ENCODE results near the gene USP21. TPM values are rescaled to one million over a fixed set of nuclear protein-coding genes. Genes with fewer than 3 reads are reported as not detected.

USP21 gene, protein sequence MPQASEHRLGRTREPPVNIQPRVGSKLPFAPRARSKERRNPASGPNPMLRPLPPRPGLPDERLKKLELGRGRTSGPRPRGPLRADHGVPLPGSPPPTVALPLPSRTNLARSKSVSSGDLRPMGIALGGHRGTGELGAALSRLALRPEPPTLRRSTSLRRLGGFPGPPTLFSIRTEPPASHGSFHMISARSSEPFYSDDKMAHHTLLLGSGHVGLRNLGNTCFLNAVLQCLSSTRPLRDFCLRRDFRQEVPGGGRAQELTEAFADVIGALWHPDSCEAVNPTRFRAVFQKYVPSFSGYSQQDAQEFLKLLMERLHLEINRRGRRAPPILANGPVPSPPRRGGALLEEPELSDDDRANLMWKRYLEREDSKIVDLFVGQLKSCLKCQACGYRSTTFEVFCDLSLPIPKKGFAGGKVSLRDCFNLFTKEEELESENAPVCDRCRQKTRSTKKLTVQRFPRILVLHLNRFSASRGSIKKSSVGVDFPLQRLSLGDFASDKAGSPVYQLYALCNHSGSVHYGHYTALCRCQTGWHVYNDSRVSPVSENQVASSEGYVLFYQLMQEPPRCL
- 10 to 100 TPM; 20.1 to 35.4 (median 29.5) TPM for total RNA-seq
- long read RNA-seq, donor 1, transcript USP21-201 (13 exons, 2,195 nt) = major isoform, 21 of 55 reads
- long read RNA-seq, donor 1, transcript USP21-203 (14 exons, 2,342 nt) = minor isoform, 8 of 55 reads
- long read RNA-seq, donor 1, partial matches to known transcripts = 14 of 55 reads
- long read RNA-seq, donor 1, other reads (novel, unspliced or antisense) = 11 of 55 reads
- long read RNA-seq, donor 2, partial matches to known transcripts = 2 of 10 reads
- long read RNA-seq, donor 2, other reads (novel, unspliced or antisense) = 2 of 10 reads

DNA sequence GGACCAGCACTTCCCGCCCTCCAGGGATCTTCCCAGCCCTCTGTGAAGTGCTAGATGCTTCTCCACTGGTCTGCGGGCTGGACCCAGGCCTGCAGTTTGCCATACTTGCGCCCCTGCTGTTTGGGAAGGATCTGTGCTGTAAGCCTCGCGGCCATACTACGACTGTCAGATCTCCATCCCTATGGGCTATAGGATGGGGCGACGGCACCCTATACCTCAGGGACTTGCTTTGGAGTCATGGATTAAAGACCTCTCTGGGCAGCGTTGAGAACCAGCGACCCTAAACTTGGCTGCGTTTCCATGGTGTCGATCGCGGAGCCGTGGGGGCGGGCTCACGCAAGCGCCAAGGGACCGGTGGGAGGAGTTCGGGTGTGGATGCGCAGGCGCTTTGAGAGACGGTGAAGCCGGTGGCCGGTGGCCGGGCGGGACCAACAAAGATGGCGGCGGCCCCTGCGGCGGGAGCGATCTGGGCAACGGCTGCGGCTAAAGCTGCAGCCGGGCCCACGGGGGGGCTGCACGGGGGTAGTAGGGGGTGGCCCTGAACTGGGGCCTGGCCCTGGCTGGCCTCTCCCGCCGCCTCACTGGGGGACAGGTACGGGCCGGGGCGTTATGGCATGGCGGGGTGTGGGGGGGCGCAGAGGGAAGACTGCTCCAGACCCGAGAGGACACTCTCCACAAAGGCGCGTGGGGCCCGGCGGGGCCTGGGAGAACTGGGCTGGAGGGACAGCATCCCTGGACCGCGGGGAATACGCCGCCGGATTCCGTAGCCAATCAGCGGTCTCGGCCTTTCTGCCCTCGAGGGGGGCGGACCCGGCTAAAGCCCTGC is at the start of gene USP21:
USP21 (plus strand) TSS at position 414 of the 826 bp plus-strand sequence. CDS start 1,141 bp downstream, outside the sequence.
- TF ChIP-seq, protein P1, sequence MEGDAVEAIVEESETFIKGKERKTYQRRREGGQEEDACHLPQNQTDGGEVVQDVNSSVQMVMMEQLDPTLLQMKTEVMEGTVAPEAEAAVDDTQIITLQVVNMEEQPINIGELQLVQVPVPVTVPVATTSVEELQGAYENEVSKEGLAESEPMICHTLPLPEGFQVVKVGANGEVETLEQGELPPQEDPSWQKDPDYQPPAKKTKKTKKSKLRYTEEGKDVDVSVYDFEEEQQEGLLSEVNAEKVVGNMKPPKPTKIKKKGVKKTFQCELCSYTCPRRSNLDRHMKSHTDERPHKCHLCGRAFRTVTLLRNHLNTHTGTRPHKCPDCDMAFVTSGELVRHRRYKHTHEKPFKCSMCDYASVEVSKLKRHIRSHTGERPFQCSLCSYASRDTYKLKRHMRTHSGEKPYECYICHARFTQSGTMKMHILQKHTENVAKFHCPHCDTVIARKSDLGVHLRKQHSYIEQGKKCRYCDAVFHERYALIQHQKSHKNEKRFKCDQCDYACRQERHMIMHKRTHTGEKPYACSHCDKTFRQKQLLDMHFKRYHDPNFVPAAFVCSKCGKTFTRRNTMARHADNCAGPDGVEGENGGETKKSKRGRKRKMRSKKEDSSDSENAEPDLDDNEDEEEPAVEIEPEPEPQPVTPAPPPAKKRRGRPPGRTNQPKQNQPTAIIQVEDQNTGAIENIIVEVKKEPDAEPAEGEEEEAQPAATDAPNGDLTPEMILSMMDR (IDR thresholded peaks at IDR 0.05) = no peak
- ATAC-seq (peak; percentile 98), DNase-seq (peak; percentile 95 to 96 (median 95))
- Histone ChIP-seq H3K36me3 (ENCODE audit: low read depth) (no peaks in the 10 kb centered on the region), H3K9me3 (no peaks in the 10 kb centered on the region), H3K4me3 (peak within 1 kb of the TSS; percentile 79), H3K4me1 (ENCODE audit: low read depth) (peaks cover 25% of the 10 kb centered on the region)
- intact Hi-C loops (cut with DNase I, micrococcal nuclease) = no loop called here

DNA sequence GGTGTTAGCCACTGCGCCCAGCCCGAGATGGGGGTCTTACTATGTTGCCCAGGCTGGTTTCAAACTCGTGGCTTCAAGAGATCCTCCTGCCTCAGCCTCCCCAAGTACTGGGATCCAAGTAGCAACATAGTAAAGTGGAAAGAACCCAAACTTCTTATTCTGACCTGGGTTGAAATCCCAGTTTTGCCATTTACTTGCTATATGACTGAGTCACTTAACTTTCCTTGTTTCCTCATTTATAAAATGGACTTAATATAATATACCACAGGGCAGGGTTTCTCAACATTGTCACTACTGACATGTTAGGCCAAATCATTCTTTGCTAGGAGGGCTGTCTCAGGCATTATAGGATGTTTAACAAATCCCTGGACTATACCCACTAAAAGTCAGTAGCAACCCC is 48.2 kb upstream of the USP21 start:
- ATAC-seq = no peak
- TF ChIP-seq, protein P1 (IDR thresholded peaks at IDR 0.05) = no peak
- no peak overlapping the region for H3K4me3 ChIP-seq
- H3K4me1 ChIP-seq (ENCODE audit: low read depth) = peaks cover 5% of the 10 kb centered on the region
- DNase-seq = no peak
- no peaks in the 10 kb centered on the region for H3K9me3 ChIP-seq
- no peaks in the 10 kb centered on the region for H3K36me3 ChIP-seq (ENCODE audit: low read depth)
- intact Hi-C loops (cut with DNase I, micrococcal nuclease) = no loop called here

DNA sequence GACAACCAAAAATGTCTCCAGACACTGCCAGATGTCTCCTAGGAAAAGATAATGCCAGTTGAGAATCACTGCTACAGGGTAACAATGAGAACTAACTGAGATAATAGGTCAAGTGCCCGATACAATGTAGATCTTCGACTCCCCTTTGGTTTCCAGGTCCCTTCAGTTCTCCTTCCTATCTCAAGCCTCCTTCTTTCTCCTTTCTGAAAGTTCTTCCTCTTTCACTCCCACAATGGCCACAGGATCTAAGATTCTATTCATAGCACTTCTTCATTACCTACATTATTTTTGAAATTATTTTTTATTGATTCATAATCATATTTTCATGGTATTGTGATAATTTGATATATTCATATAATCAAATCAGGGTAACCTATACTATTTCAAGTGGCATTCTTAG is 47.8 kb upstream of the USP21 start:
- Histone ChIP-seq H3K9me3 (no peaks in the 10 kb centered on the region), H3K36me3 (ENCODE audit: low read depth) (no peaks in the 10 kb centered on the region), H3K4me3 (no peak overlapping the region), H3K4me1 (ENCODE audit: low read depth) (peaks cover 9% of the 10 kb centered on the region)
- ATAC-seq (no peak), DNase-seq (no peak)
- intact Hi-C loops (cut with DNase I, micrococcal nuclease) = no loop called here
- TF ChIP-seq, protein P1 (IDR thresholded peaks at IDR 0.05) = no peak

DNA sequence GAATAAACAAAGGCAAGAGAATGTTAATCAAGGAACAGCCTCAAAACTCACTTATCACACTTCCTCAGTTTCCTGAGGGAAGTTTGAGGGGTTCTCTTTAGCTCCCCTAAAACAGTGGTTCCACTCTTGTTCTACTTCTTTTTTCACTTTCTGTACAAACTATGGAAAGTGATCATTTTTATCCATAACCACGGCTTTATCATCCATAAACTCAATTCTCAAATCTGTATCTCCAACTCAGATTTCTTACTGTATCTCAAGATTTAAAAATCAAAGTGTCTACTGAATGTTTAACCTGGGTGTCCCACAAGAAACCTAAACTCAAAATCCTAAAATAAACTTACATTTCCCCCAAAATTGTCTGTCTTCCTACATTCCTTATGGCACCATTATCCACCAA is 45.4 kb upstream of the USP21 start:
- TF ChIP-seq, protein P1 (IDR thresholded peaks at IDR 0.05) = no peak
- Histone ChIP-seq H3K4me3 (no peak overlapping the region), H3K36me3 (ENCODE audit: low read depth) (no peaks in the 10 kb centered on the region), H3K4me1 (ENCODE audit: low read depth) (peaks cover 22% of the 10 kb centered on the region), H3K9me3 (no peaks in the 10 kb centered on the region)
- intact Hi-C loops (cut with DNase I, micrococcal nuclease) = no loop called here
- ATAC-seq (no peak), DNase-seq (no peak)

DNA sequence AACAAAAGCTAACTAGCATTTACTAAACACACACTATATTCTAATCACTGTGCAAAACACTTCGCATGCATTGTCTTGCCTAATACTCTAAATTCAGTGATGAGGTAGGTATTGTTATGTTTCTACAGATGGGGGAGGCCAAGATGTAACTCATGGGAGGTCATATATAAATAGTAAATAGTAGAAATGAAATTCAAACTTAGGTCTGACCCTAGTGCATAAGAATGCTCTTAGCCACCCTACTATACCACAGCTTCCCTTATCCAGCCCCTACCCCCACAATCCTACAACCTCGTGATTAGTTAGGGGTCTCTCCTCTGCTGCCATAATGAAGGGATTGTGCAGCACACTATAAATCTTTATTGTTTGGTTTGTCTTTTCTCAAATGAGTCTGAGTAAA is 44.7 kb upstream of the USP21 start:
- ATAC-seq (no peak), DNase-seq (no peak)
- intact Hi-C loops (cut with DNase I, micrococcal nuclease) = no loop called here
- Histone ChIP-seq H3K36me3 (ENCODE audit: low read depth) (no peaks in the 10 kb centered on the region), H3K9me3 (no peaks in the 10 kb centered on the region), H3K4me1 (ENCODE audit: low read depth) (peaks cover 28% of the 10 kb centered on the region), H3K4me3 (no peak overlapping the region)
- TF ChIP-seq, protein P1 (IDR thresholded peaks at IDR 0.05) = no peak

All from mucosa of descending colon (tissue), 3 donors.